ENCODE data around the gene MOGAT3. TPM values are rescaled to one million over a fixed set of nuclear protein-coding genes. Genes with fewer than 3 reads are reported as not detected.
A peak's percentile ranks its signal among the peaks of the same experiment; 100 is the strongest.

The MOGAT3 gene
- total and polyA plus RNA-seq, 9 of the 15 experiments (the other 6 are each of a cell fraction or from before 2014, with no cell fraction given), result 0.07 to 0.17 (median 0.13) TPM; not detected in 6

DNA sequence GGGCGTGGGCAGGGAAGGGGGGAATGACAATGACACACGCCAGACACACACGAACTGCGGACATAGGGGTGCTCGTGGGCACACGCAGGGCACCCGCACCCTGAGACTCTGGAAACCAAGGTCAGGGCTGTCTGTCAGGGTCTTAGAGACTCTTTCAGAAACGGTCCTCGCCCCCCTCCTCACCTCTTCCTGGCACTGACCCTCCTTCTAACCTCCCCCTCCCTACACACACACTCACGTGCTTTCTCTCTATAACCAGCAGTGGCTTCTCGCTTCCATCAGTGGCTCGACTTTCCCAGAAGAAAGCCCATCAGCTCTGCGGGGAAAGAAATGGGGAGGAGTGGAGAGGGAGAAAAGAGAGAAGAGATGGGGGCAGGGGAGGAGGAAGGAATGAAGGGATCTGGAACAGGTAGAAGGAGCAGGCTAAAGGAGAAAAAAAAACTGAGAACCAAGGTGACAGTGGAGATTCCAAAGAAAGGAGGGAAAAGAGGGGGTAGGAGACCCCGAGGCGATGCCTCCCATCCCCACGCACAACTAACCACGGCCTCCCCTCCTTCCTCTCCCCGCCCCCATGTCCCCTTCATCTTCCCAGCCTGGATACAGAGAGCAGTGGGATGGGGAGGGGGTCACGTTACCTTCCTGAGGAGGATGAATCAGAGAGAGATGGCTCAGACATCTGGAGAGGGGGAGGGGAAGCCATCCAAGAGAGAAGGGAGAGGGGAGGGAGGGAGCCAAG, 33.8 kb downstream of the MOGAT3 start (continued):
- TF ChIP-seq, protein P1, sequence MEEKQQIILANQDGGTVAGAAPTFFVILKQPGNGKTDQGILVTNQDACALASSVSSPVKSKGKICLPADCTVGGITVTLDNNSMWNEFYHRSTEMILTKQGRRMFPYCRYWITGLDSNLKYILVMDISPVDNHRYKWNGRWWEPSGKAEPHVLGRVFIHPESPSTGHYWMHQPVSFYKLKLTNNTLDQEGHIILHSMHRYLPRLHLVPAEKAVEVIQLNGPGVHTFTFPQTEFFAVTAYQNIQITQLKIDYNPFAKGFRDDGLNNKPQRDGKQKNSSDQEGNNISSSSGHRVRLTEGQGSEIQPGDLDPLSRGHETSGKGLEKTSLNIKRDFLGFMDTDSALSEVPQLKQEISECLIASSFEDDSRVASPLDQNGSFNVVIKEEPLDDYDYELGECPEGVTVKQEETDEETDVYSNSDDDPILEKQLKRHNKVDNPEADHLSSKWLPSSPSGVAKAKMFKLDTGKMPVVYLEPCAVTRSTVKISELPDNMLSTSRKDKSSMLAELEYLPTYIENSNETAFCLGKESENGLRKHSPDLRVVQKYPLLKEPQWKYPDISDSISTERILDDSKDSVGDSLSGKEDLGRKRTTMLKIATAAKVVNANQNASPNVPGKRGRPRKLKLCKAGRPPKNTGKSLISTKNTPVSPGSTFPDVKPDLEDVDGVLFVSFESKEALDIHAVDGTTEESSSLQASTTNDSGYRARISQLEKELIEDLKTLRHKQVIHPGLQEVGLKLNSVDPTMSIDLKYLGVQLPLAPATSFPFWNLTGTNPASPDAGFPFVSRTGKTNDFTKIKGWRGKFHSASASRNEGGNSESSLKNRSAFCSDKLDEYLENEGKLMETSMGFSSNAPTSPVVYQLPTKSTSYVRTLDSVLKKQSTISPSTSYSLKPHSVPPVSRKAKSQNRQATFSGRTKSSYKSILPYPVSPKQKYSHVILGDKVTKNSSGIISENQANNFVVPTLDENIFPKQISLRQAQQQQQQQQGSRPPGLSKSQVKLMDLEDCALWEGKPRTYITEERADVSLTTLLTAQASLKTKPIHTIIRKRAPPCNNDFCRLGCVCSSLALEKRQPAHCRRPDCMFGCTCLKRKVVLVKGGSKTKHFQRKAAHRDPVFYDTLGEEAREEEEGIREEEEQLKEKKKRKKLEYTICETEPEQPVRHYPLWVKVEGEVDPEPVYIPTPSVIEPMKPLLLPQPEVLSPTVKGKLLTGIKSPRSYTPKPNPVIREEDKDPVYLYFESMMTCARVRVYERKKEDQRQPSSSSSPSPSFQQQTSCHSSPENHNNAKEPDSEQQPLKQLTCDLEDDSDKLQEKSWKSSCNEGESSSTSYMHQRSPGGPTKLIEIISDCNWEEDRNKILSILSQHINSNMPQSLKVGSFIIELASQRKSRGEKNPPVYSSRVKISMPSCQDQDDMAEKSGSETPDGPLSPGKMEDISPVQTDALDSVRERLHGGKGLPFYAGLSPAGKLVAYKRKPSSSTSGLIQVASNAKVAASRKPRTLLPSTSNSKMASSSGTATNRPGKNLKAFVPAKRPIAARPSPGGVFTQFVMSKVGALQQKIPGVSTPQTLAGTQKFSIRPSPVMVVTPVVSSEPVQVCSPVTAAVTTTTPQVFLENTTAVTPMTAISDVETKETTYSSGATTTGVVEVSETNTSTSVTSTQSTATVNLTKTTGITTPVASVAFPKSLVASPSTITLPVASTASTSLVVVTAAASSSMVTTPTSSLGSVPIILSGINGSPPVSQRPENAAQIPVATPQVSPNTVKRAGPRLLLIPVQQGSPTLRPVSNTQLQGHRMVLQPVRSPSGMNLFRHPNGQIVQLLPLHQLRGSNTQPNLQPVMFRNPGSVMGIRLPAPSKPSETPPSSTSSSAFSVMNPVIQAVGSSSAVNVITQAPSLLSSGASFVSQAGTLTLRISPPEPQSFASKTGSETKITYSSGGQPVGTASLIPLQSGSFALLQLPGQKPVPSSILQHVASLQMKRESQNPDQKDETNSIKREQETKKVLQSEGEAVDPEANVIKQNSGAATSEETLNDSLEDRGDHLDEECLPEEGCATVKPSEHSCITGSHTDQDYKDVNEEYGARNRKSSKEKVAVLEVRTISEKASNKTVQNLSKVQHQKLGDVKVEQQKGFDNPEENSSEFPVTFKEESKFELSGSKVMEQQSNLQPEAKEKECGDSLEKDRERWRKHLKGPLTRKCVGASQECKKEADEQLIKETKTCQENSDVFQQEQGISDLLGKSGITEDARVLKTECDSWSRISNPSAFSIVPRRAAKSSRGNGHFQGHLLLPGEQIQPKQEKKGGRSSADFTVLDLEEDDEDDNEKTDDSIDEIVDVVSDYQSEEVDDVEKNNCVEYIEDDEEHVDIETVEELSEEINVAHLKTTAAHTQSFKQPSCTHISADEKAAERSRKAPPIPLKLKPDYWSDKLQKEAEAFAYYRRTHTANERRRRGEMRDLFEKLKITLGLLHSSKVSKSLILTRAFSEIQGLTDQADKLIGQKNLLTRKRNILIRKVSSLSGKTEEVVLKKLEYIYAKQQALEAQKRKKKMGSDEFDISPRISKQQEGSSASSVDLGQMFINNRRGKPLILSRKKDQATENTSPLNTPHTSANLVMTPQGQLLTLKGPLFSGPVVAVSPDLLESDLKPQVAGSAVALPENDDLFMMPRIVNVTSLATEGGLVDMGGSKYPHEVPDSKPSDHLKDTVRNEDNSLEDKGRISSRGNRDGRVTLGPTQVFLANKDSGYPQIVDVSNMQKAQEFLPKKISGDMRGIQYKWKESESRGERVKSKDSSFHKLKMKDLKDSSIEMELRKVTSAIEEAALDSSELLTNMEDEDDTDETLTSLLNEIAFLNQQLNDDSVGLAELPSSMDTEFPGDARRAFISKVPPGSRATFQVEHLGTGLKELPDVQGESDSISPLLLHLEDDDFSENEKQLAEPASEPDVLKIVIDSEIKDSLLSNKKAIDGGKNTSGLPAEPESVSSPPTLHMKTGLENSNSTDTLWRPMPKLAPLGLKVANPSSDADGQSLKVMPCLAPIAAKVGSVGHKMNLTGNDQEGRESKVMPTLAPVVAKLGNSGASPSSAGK (IDR thresholded peaks at IDR 0.05), result no peak
- TF ChIP-seq KDM5B (IDR thresholded peaks at IDR 0.05; ENCODE audit: insufficient replicate concordance, low read depth, low read length), result peak; percentile 12
- TF ChIP-seq, protein P2, sequence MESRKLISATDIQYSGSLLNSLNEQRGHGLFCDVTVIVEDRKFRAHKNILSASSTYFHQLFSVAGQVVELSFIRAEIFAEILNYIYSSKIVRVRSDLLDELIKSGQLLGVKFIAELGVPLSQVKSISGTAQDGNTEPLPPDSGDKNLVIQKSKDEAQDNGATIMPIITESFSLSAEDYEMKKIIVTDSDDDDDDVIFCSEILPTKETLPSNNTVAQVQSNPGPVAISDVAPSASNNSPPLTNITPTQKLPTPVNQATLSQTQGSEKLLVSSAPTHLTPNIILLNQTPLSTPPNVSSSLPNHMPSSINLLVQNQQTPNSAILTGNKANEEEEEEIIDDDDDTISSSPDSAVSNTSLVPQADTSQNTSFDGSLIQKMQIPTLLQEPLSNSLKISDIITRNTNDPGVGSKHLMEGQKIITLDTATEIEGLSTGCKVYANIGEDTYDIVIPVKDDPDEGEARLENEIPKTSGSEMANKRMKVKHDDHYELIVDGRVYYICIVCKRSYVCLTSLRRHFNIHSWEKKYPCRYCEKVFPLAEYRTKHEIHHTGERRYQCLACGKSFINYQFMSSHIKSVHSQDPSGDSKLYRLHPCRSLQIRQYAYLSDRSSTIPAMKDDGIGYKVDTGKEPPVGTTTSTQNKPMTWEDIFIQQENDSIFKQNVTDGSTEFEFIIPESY (CRISPR knock-in tag; IDR thresholded peaks at IDR 0.05), result no peak
- TF ChIP-seq RUNX1 (IDR thresholded peaks at IDR 0.05; ENCODE audit: low read depth), result no peak
- 0 out of 2 replicates have a peak, but pooled peaks have one; percentile 2 for TF ChIP-seq CREM (IDR thresholded peaks at IDR 0.05; ENCODE audit: low read depth)
- peak; percentile 49; the same call in 1 of the 2 replicates for TF ChIP-seq JUN (IDR thresholded peaks at IDR 0.05; ENCODE audit: borderline replicate concordance, low read depth, low read length)
- TF ChIP-seq JUN (CRISPR knock-in tag; IDR thresholded peaks at IDR 0.05; ENCODE audit: borderline replicate concordance), result no peak
- TF ChIP-seq POLR2G (IDR thresholded peaks at IDR 0.05; ENCODE audit: low read depth, low read length), result 0 out of 2 replicates have a peak, but pooled peaks have one; percentile 12
- no peak for TF ChIP-seq TAF9B (IDR thresholded peaks at IDR 0.05; ENCODE audit: partially characterized antibody)
- 0 out of 2 replicates have a peak, but pooled peaks have one; percentile 7 for TF ChIP-seq ARID1B (IDR thresholded peaks at IDR 0.05)
- TF ChIP-seq TBP (optimal IDR thresholded peaks at IDR 0.05; ENCODE audit: low read depth, low read length), result no peak
- no peak for TF ChIP-seq ZNF408 (CRISPR knock-in tag; IDR thresholded peaks at IDR 0.05; ENCODE audit: low read depth)
- TF ChIP-seq ZNF121 (CRISPR knock-in tag; conservative IDR thresholded peaks at IDR 0.05), result no peak
- TF ChIP-seq CBFA2T3 (IDR thresholded peaks at IDR 0.05), result no peak

Data from K562 (cell line).